ENCODE measurements around the gene CELF2.

Gene CELF2

GRCh38 chr10:11242443-11243387 lies 225.0 kb downstream of the CELF2 start:
- no peaks in the 10 kb centered on the region for H3K36me3 ChIP-seq (ENCODE audit: control insufficient read depth, insufficient read depth, low read length)
- no peak overlapping the region for H3K27ac ChIP-seq (ENCODE audit: low read depth, low read length)
- no peaks in the 10 kb centered on the region for H3K27me3 ChIP-seq (ENCODE audit: control insufficient read depth, insufficient read depth, low read length)

DNA sequence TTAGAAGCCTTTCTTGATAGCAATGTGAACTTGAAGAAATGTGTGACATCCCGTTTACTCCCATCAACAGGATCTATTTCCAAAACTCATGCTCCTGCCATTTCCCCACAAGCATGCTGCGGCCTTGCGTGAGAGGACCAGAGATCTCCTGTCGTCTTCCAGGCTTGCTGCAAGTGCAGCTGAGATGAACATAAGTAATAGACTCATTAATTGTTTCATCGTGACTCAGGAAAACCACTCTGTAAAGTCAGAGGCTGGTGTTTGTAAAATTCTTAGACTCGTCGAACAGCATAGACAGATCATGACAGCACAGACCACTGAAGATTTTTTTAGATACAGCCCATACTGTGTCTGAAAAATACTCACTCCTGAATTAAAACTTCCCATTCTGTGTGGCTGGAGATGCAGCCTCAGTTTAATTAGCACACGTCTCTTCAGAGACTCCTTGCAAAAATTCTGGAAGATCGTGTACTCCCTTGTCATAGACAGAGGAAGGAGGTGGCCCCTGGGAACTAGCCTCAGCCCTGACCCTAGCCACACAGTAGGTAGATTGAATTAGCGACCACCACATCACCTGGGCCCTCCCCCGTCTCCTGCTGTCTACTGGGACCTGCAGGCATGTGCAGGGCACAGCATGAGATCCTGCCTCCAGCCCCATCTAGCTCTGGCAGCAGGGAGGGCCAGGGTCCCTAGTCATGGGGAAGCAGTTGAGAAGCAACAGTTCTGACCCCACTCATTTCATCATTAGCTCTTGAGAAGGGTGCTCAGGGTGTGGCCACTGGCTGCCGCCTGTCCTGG lies 226.0 kb downstream of the CELF2 start:
- H3K4me3 ChIP-seq (ENCODE audit: low read depth, low read length): no peak overlapping the region
- H3K36me3 ChIP-seq (ENCODE audit: control insufficient read depth, insufficient read depth, low read length): no peaks in the 10 kb centered on the region
- H3K4me1 ChIP-seq (ENCODE audit: control insufficient read depth, insufficient read depth, low read length): 0 out of 2 replicates have a peak, but pooled peaks cover 3% of the 10 kb centered on the region
- no peak overlapping the region for H3K27ac ChIP-seq (ENCODE audit: low read depth, low read length)
- H3K9ac ChIP-seq (ENCODE audit: low read depth, low read length): no peak overlapping the region
- no peaks in the 10 kb centered on the region for H3K27me3 ChIP-seq (ENCODE audit: control insufficient read depth, insufficient read depth, low read length)
- H3K9me3 ChIP-seq (ENCODE audit: control insufficient read depth, insufficient read depth, low read length): no peaks in the 10 kb centered on the region

More at GRCh38 chr10:11242443-11243387, 225.0 kb downstream of the CELF2 start:
- no peak overlapping the region for H3K4me3 ChIP-seq (ENCODE audit: low read depth, low read length)
- no peaks in the 10 kb centered on the region for H3K9me3 ChIP-seq (ENCODE audit: control insufficient read depth, insufficient read depth, low read length)
- no peak overlapping the region for H3K9ac ChIP-seq (ENCODE audit: low read depth, low read length)
- H3K4me1 ChIP-seq (ENCODE audit: control insufficient read depth, insufficient read depth, low read length): 0 out of 2 replicates have a peak, but pooled peaks cover 3% of the 10 kb centered on the region

DNA sequence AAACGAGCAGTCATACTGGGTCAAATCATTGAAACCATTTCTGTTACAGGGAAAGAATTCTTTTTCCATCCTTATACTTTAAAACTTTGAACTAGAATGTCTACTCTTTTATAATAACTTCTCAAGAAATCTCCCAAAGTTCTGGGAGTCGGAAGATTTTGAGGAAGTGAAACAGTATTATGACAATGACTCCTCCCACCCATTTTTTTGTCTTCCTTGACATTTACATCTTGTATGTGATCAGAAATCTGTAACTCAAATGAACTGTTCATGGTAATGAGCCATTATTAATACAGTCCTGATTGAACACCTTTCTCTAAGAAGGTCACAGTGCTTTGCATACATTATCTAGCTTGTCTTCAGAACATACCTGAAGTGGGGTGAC lies 227.4 kb downstream of the CELF2 start:
- Histone ChIP-seq H3K36me3 (ENCODE audit: control insufficient read depth, insufficient read depth, low read length) (no peaks in the 10 kb centered on the region), H3K9me3 (ENCODE audit: control insufficient read depth, insufficient read depth, low read length) (no peaks in the 10 kb centered on the region), H3K4me1 (ENCODE audit: control insufficient read depth, insufficient read depth, low read length) (peaks cover 16% of the 10 kb centered on the region), H3K4me3 (ENCODE audit: low read depth, low read length) (no peak overlapping the region), H3K9ac (ENCODE audit: low read depth, low read length) (no peak overlapping the region), H3K27me3 (ENCODE audit: control insufficient read depth, insufficient read depth, low read length) (no peaks in the 10 kb centered on the region), H3K27ac (ENCODE audit: low read depth, low read length) (no peak overlapping the region)

- H3K36me3 ChIP-seq (ENCODE audit: control insufficient read depth, insufficient read depth, low read length): no peaks in the 10 kb centered on the region
- H3K9me3 ChIP-seq (ENCODE audit: control insufficient read depth, insufficient read depth, low read length): no peaks in the 10 kb centered on the region
- peaks cover 16% of the 10 kb centered on the region for H3K4me1 ChIP-seq (ENCODE audit: control insufficient read depth, insufficient read depth, low read length)
- no peak overlapping the region for H3K27ac ChIP-seq (ENCODE audit: low read depth, low read length)
- H3K9ac ChIP-seq (ENCODE audit: low read depth, low read length): no peak overlapping the region
- no peaks in the 10 kb centered on the region for H3K27me3 ChIP-seq (ENCODE audit: control insufficient read depth, insufficient read depth, low read length)
- H3K4me3 ChIP-seq (ENCODE audit: low read depth, low read length): no peak overlapping the region
Measured at GRCh38 chr10:11245510-11245909, 227.8 kb downstream of the CELF2 start.

GRCh38 chr10:11245981-11246590 lies 228.4 kb downstream of the CELF2 start:
- Histone ChIP-seq H3K27ac (ENCODE audit: low read depth, low read length) (no peak overlapping the region), H3K4me1 (ENCODE audit: control insufficient read depth, insufficient read depth, low read length) (peaks cover 16% of the 10 kb centered on the region), H3K36me3 (ENCODE audit: control insufficient read depth, insufficient read depth, low read length) (no peaks in the 10 kb centered on the region), H3K9ac (ENCODE audit: low read depth, low read length) (no peak overlapping the region), H3K27me3 (ENCODE audit: control insufficient read depth, insufficient read depth, low read length) (no peaks in the 10 kb centered on the region), H3K9me3 (ENCODE audit: control insufficient read depth, insufficient read depth, low read length) (no peaks in the 10 kb centered on the region), H3K4me3 (ENCODE audit: low read depth, low read length) (no peak overlapping the region)

DNA sequence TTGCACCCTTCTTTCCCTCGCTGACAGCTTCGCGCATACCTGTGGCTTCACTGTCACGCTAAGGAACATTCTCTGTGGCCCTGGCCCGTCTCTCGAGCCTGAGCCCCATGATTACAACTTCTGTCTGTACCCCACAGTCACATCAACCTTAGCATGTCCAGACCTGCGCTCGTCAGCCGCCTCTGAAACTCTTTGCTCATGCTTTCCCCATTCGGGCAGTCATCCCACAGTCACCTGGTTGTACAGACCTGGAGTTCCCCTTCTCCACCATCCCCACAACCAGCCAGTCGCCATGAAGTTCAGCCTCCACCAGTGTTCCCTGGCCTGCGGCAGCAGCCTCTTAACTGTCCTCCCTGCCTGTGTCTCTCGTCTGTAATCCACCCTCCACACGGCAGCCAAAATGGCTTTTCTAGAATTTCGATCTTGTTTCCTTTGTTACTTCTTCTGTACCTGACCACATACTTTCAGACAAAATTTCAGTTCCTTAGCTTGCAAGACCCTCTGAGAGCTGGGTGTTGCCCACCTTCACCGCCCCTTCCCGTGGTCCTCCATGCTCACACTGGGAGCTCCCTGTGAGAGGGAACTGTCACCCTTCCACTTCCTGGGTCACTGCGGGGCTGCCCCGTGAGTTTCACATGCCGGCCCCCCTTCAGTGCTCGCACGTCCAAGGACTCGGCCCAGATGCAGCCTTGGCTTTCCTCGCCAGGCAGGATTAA lies 229.2 kb downstream of the CELF2 start:
- Histone ChIP-seq H3K9ac (ENCODE audit: low read depth, low read length) (no peak overlapping the region), H3K4me1 (ENCODE audit: control insufficient read depth, insufficient read depth, low read length) (peaks cover 16% of the 10 kb centered on the region), H3K4me3 (ENCODE audit: low read depth, low read length) (no peak overlapping the region), H3K9me3 (ENCODE audit: control insufficient read depth, insufficient read depth, low read length) (no peaks in the 10 kb centered on the region), H3K36me3 (ENCODE audit: control insufficient read depth, insufficient read depth, low read length) (no peaks in the 10 kb centered on the region), H3K27me3 (ENCODE audit: control insufficient read depth, insufficient read depth, low read length) (no peaks in the 10 kb centered on the region), H3K27ac (ENCODE audit: low read depth, low read length) (no peak overlapping the region)

GRCh38 chr10:11249152-11249807 lies 231.6 kb downstream of the CELF2 start:
- H3K9me3 ChIP-seq (ENCODE audit: control insufficient read depth, insufficient read depth, low read length): no peaks in the 10 kb centered on the region
- no peaks in the 10 kb centered on the region for H3K27me3 ChIP-seq (ENCODE audit: control insufficient read depth, insufficient read depth, low read length)
- H3K4me1 ChIP-seq (ENCODE audit: control insufficient read depth, insufficient read depth, low read length): peaks cover 16% of the 10 kb centered on the region
- no peak overlapping the region for H3K9ac ChIP-seq (ENCODE audit: low read depth, low read length)
- peak overlapping the region; percentile 14 for H3K27ac ChIP-seq (ENCODE audit: low read depth, low read length)
- no peaks in the 10 kb centered on the region for H3K36me3 ChIP-seq (ENCODE audit: control insufficient read depth, insufficient read depth, low read length)
- no peak overlapping the region for H3K4me3 ChIP-seq (ENCODE audit: low read depth, low read length)

- Histone ChIP-seq H3K4me1 (ENCODE audit: control insufficient read depth, insufficient read depth, low read length) (peaks cover 16% of the 10 kb centered on the region), H3K9me3 (ENCODE audit: control insufficient read depth, insufficient read depth, low read length) (no peaks in the 10 kb centered on the region), H3K27ac (ENCODE audit: low read depth, low read length) (no peak overlapping the region), H3K27me3 (ENCODE audit: control insufficient read depth, insufficient read depth, low read length) (no peaks in the 10 kb centered on the region), H3K4me3 (ENCODE audit: low read depth, low read length) (no peak overlapping the region), H3K36me3 (ENCODE audit: control insufficient read depth, insufficient read depth, low read length) (no peaks in the 10 kb centered on the region), H3K9ac (ENCODE audit: low read depth, low read length) (no peak overlapping the region)
Measured at GRCh38 chr10:11249808-11250195, 232.1 kb downstream of the CELF2 start.

- Histone ChIP-seq H3K4me3 (ENCODE audit: low read depth, low read length) (no peak overlapping the region), H3K4me1 (ENCODE audit: control insufficient read depth, insufficient read depth, low read length) (peaks cover 14% of the 10 kb centered on the region), H3K9ac (ENCODE audit: low read depth, low read length) (no peak overlapping the region), H3K36me3 (ENCODE audit: control insufficient read depth, insufficient read depth, low read length) (no peaks in the 10 kb centered on the region), H3K27me3 (ENCODE audit: control insufficient read depth, insufficient read depth, low read length) (no peaks in the 10 kb centered on the region), H3K27ac (ENCODE audit: low read depth, low read length) (no peak overlapping the region), H3K9me3 (ENCODE audit: control insufficient read depth, insufficient read depth, low read length) (no peaks in the 10 kb centered on the region)
Measured at GRCh38 chr10:11250304-11250703, 232.6 kb downstream of the CELF2 start.

GRCh38 chr10:11252887-11253286 lies 235.2 kb downstream of the CELF2 start:
- Histone ChIP-seq H3K9ac (ENCODE audit: low read depth, low read length) (no peak overlapping the region), H3K27me3 (ENCODE audit: control insufficient read depth, insufficient read depth, low read length) (no peaks in the 10 kb centered on the region), H3K27ac (ENCODE audit: low read depth, low read length) (no peak overlapping the region), H3K4me3 (ENCODE audit: low read depth, low read length) (no peak overlapping the region), H3K36me3 (ENCODE audit: control insufficient read depth, insufficient read depth, low read length) (peaks cover 4% of the 10 kb centered on the region), H3K4me1 (ENCODE audit: control insufficient read depth, insufficient read depth, low read length) (peaks cover 13% of the 10 kb centered on the region), H3K9me3 (ENCODE audit: control insufficient read depth, insufficient read depth, low read length) (no peaks in the 10 kb centered on the region)

Measured in HUES48 (cell line).